HepG2 (cell line): ENCODE results near the gene GGA1. TPM values are rescaled to one million over a fixed set of nuclear protein-coding genes. Genes with fewer than 3 reads are reported as not detected.
A peak's percentile ranks its signal among the peaks of the same experiment; 100 is the strongest.

Experiments used
- ASH2L ChIP-seq: fragments of 300-600, 200-600 bp; sonication (generic); IDR thresholded peaks from 2 replicates; pipeline ENCODE4 v1.7.0; 2017; ENCODE audit warnings: low read depth, mild to moderate bottlenecking, moderate library complexity, mixed read lengths, low read length; ENCODE audit not compliant: insufficient read length
- BCLAF1 ChIP-seq: fragments of 450-650 bp; IDR thresholded peaks from 2 replicates; pipeline ENCODE4 v1.6.1; 2017; ENCODE audit warnings: mild to moderate bottlenecking
- FOSL2 ChIP-seq: sonication (generic); formaldehyde crosslinking; IDR thresholded peaks from 2 replicates; pipeline ENCODE4 v1.4.0; 2020; ENCODE audit warnings: missing genetic modification reagents
- GFI1 ChIP-seq: sonication (generic); formaldehyde crosslinking; IDR thresholded peaks from 2 replicates; pipeline ENCODE4 v1.5.0; 2020; ENCODE audit warnings: missing genetic modification reagents, mild to moderate bottlenecking, borderline replicate concordance
- HMGXB3 ChIP-seq: sonication (generic); formaldehyde crosslinking; IDR thresholded peaks from 2 replicates; pipeline ENCODE4 v1.4.0; 2020; ENCODE audit warnings: missing genetic modification reagents, borderline replicate concordance
- HNRNPH1 ChIP-seq: fragments of 200-400 bp; formaldehyde crosslinking; optimal IDR thresholded peaks from 2 replicates; pipeline ENCODE3; 2017; ENCODE audit warnings: mild to moderate bottlenecking, low read depth, low read length
- MIXL1 ChIP-seq: IDR thresholded peaks from 2 replicates; pipeline ENCODE4 v1.6.1; 2016
- NFIB ChIP-seq: sonication (generic); formaldehyde crosslinking; IDR thresholded peaks from 2 replicates; pipeline ENCODE4 v1.9.0; 2021; ENCODE audit warnings: missing genetic modification reagents, mild to moderate bottlenecking, borderline replicate concordance
- NR0B2 ChIP-seq: sonication (generic); formaldehyde crosslinking; IDR thresholded peaks from 2 replicates; pipeline ENCODE4 v1.4.0; 2020; ENCODE audit warnings: mild to moderate bottlenecking, missing genetic modification reagents
- RNF219 ChIP-seq: sonication (generic); formaldehyde crosslinking; IDR thresholded peaks from 2 replicates; pipeline ENCODE4 v1.5.0; 2020; ENCODE audit warnings: mild to moderate bottlenecking, missing genetic modification reagents
- SUZ12 ChIP-seq: fragments of 150-350 bp; IDR thresholded peaks from 2 replicates; pipeline ENCODE4 v1.6.1; 2014; ENCODE audit warnings: low read depth, low read length
- ZBTB34 ChIP-seq: sonication (generic); formaldehyde crosslinking; IDR thresholded peaks from 2 replicates; pipeline ENCODE4 v1.8.0; 2022; ENCODE audit warnings: mild to moderate bottlenecking, missing genetic modification reagents
- ZNF282 ChIP-seq: fragments of 450-650 bp; IDR thresholded peaks from 2 replicates; pipeline ENCODE4 v1.6.1; 2018; ENCODE audit not compliant: partially characterized antibody
- ZNF414 ChIP-seq: sonication (generic); formaldehyde crosslinking; IDR thresholded peaks from 2 replicates; pipeline ENCODE4 v1.5.0; 2020; ENCODE audit warnings: missing genetic modification reagents
- ZNF558 ChIP-seq: sonication (generic); formaldehyde crosslinking; IDR thresholded peaks from 2 replicates; pipeline ENCODE4 v1.9.0; 2022; ENCODE audit warnings: mild to moderate bottlenecking, missing genetic modification reagents, borderline replicate concordance
- ZNF652 ChIP-seq: IDR thresholded peaks from 2 replicates; pipeline ENCODE4 v1.6.1; 2016; ENCODE audit warnings: low read depth, borderline replicate concordance
- ZNF773 ChIP-seq: sonication (generic); formaldehyde crosslinking; IDR thresholded peaks from 2 replicates; pipeline ENCODE4 v1.4.0; 2020; ENCODE audit warnings: missing genetic modification reagents, borderline replicate concordance
- ZNF83 ChIP-seq: sonication (generic); formaldehyde crosslinking; IDR thresholded peaks from 2 replicates; pipeline ENCODE4 v1.4.0; 2020; ENCODE audit warnings: missing genetic modification reagents, mild to moderate bottlenecking, borderline replicate concordance
- ZSCAN29 ChIP-seq: sonication (generic); formaldehyde crosslinking; conservative IDR thresholded peaks from 2 replicates; pipeline ENCODE4 v1.4.0; 2020; ENCODE audit warnings: mild to moderate bottlenecking, missing genetic modification reagents
- polyA plus RNA-seq, 8 experiments: library from polyadenylated mRNA; depleted of rRNA in 3 of 8; stranded (reverse) in 7 of 8; unstranded in 1 of 8; fragments of >200 nt; fragmentation: Illumina TruSeq in 4 of 8; extraction: Trizol in 4 of 8; gene quantifications; 2 replicates each; pipeline versions ENCODE4 v1.2.1 to v1.2.3, GENCODE V29; 2011 to 2016; ENCODE audit warnings: low read depth in 4 of 8, missing spikeins in 1 of 8, mixed read lengths in 1 of 8; ENCODE audit not compliant: insufficient read depth in 1 of 8
- total RNA-seq, 5 experiments: library from RNA; depleted of rRNA; stranded (reverse); fragments of >200 nt; fragmentation: Illumina TruSeq; extraction: Trizol; gene quantifications; 2 replicates each; pipeline ENCODE4 v1.2.3, GENCODE V29; 2016; ENCODE audit warnings: low read depth in 1 of 5

Gene GGA1
- total and polyA plus RNA-seq, 2 of the 13 experiments (the other 11 are each of a cell fraction or from before 2014, with no cell fraction given): 29.1 to 87.2 TPM

- 0 out of 2 replicates have a peak, but pooled peaks have one; percentile 1 for TF ChIP-seq ZBTB34 (CRISPR knock-in tag)
- TF ChIP-seq RNF219 (CRISPR knock-in tag): no peak
- TF ChIP-seq HNRNPH1: no peak
- TF ChIP-seq ZNF282: no peak
- TF ChIP-seq NR0B2: 0 out of 2 replicates have a peak, but pooled peaks have one; percentile 25
- TF ChIP-seq MIXL1: no peak
- TF ChIP-seq FOSL2 (CRISPR knock-in tag): 0 out of 2 replicates have a peak, but pooled peaks have one; percentile 1
- no peak for TF ChIP-seq ZNF652 (CRISPR knock-in tag)
- no peak for TF ChIP-seq ZNF83 (CRISPR knock-in tag)
- no peak for TF ChIP-seq BCLAF1
- no peak for TF ChIP-seq ZNF773 (CRISPR knock-in tag)
- no peak for TF ChIP-seq HMGXB3 (CRISPR knock-in tag)
- no peak for TF ChIP-seq SUZ12
- no peak for TF ChIP-seq NFIB (CRISPR knock-in tag)
- no peak for TF ChIP-seq ZNF414
- TF ChIP-seq GFI1 (CRISPR knock-in tag): no peak
- no peak for TF ChIP-seq ASH2L
- TF ChIP-seq ZNF558 (CRISPR knock-in tag): no peak
- TF ChIP-seq ZSCAN29 (CRISPR knock-in tag): no peak
Observed at GRCh38 chr22:37570661-37570976, 38.0 kb upstream of the GGA1 start (continued).
